Activated T-cell treated with anti-CD3 and anti-CD28 coated beads, Interleukin-2, amount 50 U/mL, for 24 hours (primary cell): ENCODE data around the gene MAN1C1.

Experiments used
- DNase-seq: peaks from one replicate; pipeline ENCODE4 v3.0.0-alpha.2; 2020
- H3K27ac Mint-ChIP-seq: 2 replicates; pipeline ENCODE4 v1.8.0; 2020; ENCODE audit warnings: mild to moderate bottlenecking, mixed read lengths
- H3K27me3 Mint-ChIP-seq: 2 replicates; pipeline ENCODE4 v1.8.0; 2020; ENCODE audit warnings: mixed read lengths
- H3K36me3 Mint-ChIP-seq: 2 replicates; pipeline ENCODE4 v1.8.0; 2020; ENCODE audit warnings: low read depth, mixed read lengths
- H3K4me1 Mint-ChIP-seq: 2 replicates; pipeline ENCODE4 v1.8.0; 2020; ENCODE audit warnings: low read depth, mixed read lengths
- H3K4me3 Mint-ChIP-seq: 2 replicates; pipeline ENCODE4 v1.8.0; 2020; ENCODE audit warnings: mild to moderate bottlenecking, moderate library complexity, mixed read lengths
- H3K9me3 Mint-ChIP-seq: 2 replicates; pipeline ENCODE4 v1.8.0; 2020; ENCODE audit warnings: mixed read lengths

The MAN1C1 gene

GRCh38 chr1:25774921-25775771 lies 158.6 kb downstream of the MAN1C1 start:
- Mint-ChIP-seq H3K27ac (peak overlapping the region; percentile 72), H3K36me3 (peaks cover 8% of the 10 kb centered on the region), H3K4me1 (peaks cover 65% of the 10 kb centered on the region), H3K9me3 (no peaks in the 10 kb centered on the region), H3K27me3 (no peaks in the 10 kb centered on the region), H3K4me3 (peak overlapping the region; percentile 58)
- DNase-seq = peak; percentile 82

- Mint-ChIP-seq H3K27me3 (no peaks in the 10 kb centered on the region), H3K4me3 (no peak overlapping the region), H3K4me1 (peaks cover 23% of the 10 kb centered on the region), H3K36me3 (peaks cover 12% of the 10 kb centered on the region), H3K9me3 (no peaks in the 10 kb centered on the region), H3K27ac (no peak overlapping the region)
- DNase-seq = no peak
Measured at GRCh38 chr1:25779388-25779787, 162.8 kb downstream of the MAN1C1 start.

- Mint-ChIP-seq H3K27me3 (no peaks in the 10 kb centered on the region), H3K9me3 (no peaks in the 10 kb centered on the region), H3K4me1 (peaks cover 18% of the 10 kb centered on the region), H3K27ac (no peak overlapping the region), H3K4me3 (no peak overlapping the region), H3K36me3 (peaks cover 12% of the 10 kb centered on the region)
- DNase-seq = no peak
Measured at GRCh38 chr1:25779894-25780293, 163.3 kb downstream of the MAN1C1 start.

GRCh38 chr1:25780318-25781129 lies 163.9 kb downstream of the MAN1C1 start:
- H3K27me3 Mint-ChIP-seq = no peaks in the 10 kb centered on the region
- H3K4me1 Mint-ChIP-seq = peaks cover 12% of the 10 kb centered on the region
- no peak for DNase-seq
- no peak overlapping the region for H3K27ac Mint-ChIP-seq
- no peaks in the 10 kb centered on the region for H3K9me3 Mint-ChIP-seq
- H3K36me3 Mint-ChIP-seq = peaks cover 12% of the 10 kb centered on the region
- H3K4me3 Mint-ChIP-seq = no peak overlapping the region

GRCh38 chr1:25781130-25781433 lies 164.5 kb downstream of the MAN1C1 start:
- Mint-ChIP-seq H3K4me1 (peaks cover 9% of the 10 kb centered on the region), H3K36me3 (peaks cover 12% of the 10 kb centered on the region), H3K27me3 (no peaks in the 10 kb centered on the region), H3K4me3 (no peak overlapping the region), H3K27ac (no peak overlapping the region), H3K9me3 (no peaks in the 10 kb centered on the region)
- no peak for DNase-seq

- no peak overlapping the region for H3K4me3 Mint-ChIP-seq
- H3K36me3 Mint-ChIP-seq = peaks cover 16% of the 10 kb centered on the region
- H3K9me3 Mint-ChIP-seq = no peaks in the 10 kb centered on the region
Measured at GRCh38 chr1:25782608-25783201, 166.1 kb downstream of the MAN1C1 start.

GRCh38 chr1:25784575-25785051 lies 168.0 kb downstream of the MAN1C1 start:
- no peaks in the 10 kb centered on the region for H3K27me3 Mint-ChIP-seq
- no peak overlapping the region for H3K4me3 Mint-ChIP-seq
- H3K9me3 Mint-ChIP-seq = no peaks in the 10 kb centered on the region
- H3K36me3 Mint-ChIP-seq = peaks cover 17% of the 10 kb centered on the region
- no peak overlapping the region for H3K27ac Mint-ChIP-seq
- H3K4me1 Mint-ChIP-seq = peaks cover 7% of the 10 kb centered on the region
- DNase-seq = no peak

More at GRCh38 chr1:25782608-25783201, 166.1 kb downstream of the MAN1C1 start:
- no peaks in the 10 kb centered on the region for H3K27me3 Mint-ChIP-seq
- no peak overlapping the region for H3K27ac Mint-ChIP-seq
- H3K4me1 Mint-ChIP-seq = peaks cover 14% of the 10 kb centered on the region
- no peak for DNase-seq

GRCh38 chr1:25785333-25786067 lies 168.9 kb downstream of the MAN1C1 start:
- DNase-seq = no peak
- Mint-ChIP-seq H3K9me3 (no peaks in the 10 kb centered on the region), H3K27ac (no peak overlapping the region), H3K27me3 (no peaks in the 10 kb centered on the region), H3K36me3 (peaks cover 19% of the 10 kb centered on the region), H3K4me1 (peaks cover 7% of the 10 kb centered on the region), H3K4me3 (no peak overlapping the region)

- H3K27me3 Mint-ChIP-seq = no peaks in the 10 kb centered on the region
- H3K4me3 Mint-ChIP-seq = no peak overlapping the region
- H3K4me1 Mint-ChIP-seq = peaks cover 7% of the 10 kb centered on the region
- no peak for DNase-seq
- H3K36me3 Mint-ChIP-seq = peaks cover 19% of the 10 kb centered on the region
- no peaks in the 10 kb centered on the region for H3K9me3 Mint-ChIP-seq
- no peak overlapping the region for H3K27ac Mint-ChIP-seq
Measured at GRCh38 chr1:25786887-25787759, 170.5 kb downstream of the MAN1C1 start.

- H3K4me1 Mint-ChIP-seq = peaks cover 7% of the 10 kb centered on the region
- H3K27ac Mint-ChIP-seq = no peak overlapping the region
- DNase-seq = no peak
- H3K27me3 Mint-ChIP-seq = no peaks in the 10 kb centered on the region
- no peaks in the 10 kb centered on the region for H3K9me3 Mint-ChIP-seq
- peaks cover 19% of the 10 kb centered on the region for H3K36me3 Mint-ChIP-seq
- H3K4me3 Mint-ChIP-seq = no peak overlapping the region
Measured at GRCh38 chr1:25787760-25788166, 171.2 kb downstream of the MAN1C1 start.

GRCh38 chr1:25790472-25790871 lies 173.9 kb downstream of the MAN1C1 start:
- H3K36me3 Mint-ChIP-seq = peaks cover 12% of the 10 kb centered on the region
- no peak for DNase-seq
- no peaks in the 10 kb centered on the region for H3K27me3 Mint-ChIP-seq
- no peak overlapping the region for H3K27ac Mint-ChIP-seq
- no peak overlapping the region for H3K4me3 Mint-ChIP-seq
- peaks cover 20% of the 10 kb centered on the region for H3K4me1 Mint-ChIP-seq
- H3K9me3 Mint-ChIP-seq = no peaks in the 10 kb centered on the region

- Mint-ChIP-seq H3K27me3 (no peaks in the 10 kb centered on the region), H3K4me1 (peaks cover 30% of the 10 kb centered on the region), H3K36me3 (peaks cover 11% of the 10 kb centered on the region), H3K9me3 (no peaks in the 10 kb centered on the region), H3K4me3 (no peak overlapping the region), H3K27ac (no peak overlapping the region)
- no peak for DNase-seq
Measured at GRCh38 chr1:25792115-25792514, 175.5 kb downstream of the MAN1C1 start.

GRCh38 chr1:25793585-25794170 lies 177.1 kb downstream of the MAN1C1 start:
- DNase-seq = no peak
- Mint-ChIP-seq H3K36me3 (peaks cover 3% of the 10 kb centered on the region), H3K27ac (peak overlapping the region; percentile 35), H3K4me1 (peaks cover 43% of the 10 kb centered on the region), H3K27me3 (no peaks in the 10 kb centered on the region), H3K4me3 (no peak overlapping the region), H3K9me3 (no peaks in the 10 kb centered on the region)
